NB4 (cell line): ENCODE results near the gene RWDD3.

Source experiments
- CTCF ChIP-seq: IDR thresholded peaks from one replicate; pipeline ENCODE4 v1.5.1; 2012; ENCODE audit warnings: low read depth, low read length
- MYC ChIP-seq: IDR thresholded peaks from 2 replicates; pipeline ENCODE4 v1.6.1; 2011; ENCODE audit warnings: low read depth, low read length
- POLR2A ChIP-seq: IDR thresholded peaks from 2 replicates; pipeline ENCODE4 v1.6.1; 2011; ENCODE audit warnings: mild to moderate bottlenecking; ENCODE audit not compliant: insufficient read length; ENCODE audit errors: extremely low read depth

GRCh38 chr1:95206514-95206913 is 27.5 kb upstream of the RWDD3 start:
- no peak for TF ChIP-seq CTCF
- TF ChIP-seq MYC = no peak
- no peak for TF ChIP-seq POLR2A
